K562 treated with DMSO at 1 percent for 4 hours (cell line): Measurements from ENCODE around the gene CTSO. TPM values are rescaled to one million over a fixed set of nuclear protein-coding genes. Genes with fewer than 3 reads are reported as not detected.

Experiments used
- total RNA-seq: library from RNA; unstranded; fragments of 300-600 nt; gene quantifications from 2 replicates; pipeline ENCODE4 v1.2.3, GENCODE V29; 2022; ENCODE audit not compliant: insufficient read depth

The CTSO gene, protein sequence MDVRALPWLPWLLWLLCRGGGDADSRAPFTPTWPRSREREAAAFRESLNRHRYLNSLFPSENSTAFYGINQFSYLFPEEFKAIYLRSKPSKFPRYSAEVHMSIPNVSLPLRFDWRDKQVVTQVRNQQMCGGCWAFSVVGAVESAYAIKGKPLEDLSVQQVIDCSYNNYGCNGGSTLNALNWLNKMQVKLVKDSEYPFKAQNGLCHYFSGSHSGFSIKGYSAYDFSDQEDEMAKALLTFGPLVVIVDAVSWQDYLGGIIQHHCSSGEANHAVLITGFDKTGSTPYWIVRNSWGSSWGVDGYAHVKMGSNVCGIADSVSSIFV
- total RNA-seq: 0.19 TPM in 1 of 2 replicates, not detected in the other

DNA sequence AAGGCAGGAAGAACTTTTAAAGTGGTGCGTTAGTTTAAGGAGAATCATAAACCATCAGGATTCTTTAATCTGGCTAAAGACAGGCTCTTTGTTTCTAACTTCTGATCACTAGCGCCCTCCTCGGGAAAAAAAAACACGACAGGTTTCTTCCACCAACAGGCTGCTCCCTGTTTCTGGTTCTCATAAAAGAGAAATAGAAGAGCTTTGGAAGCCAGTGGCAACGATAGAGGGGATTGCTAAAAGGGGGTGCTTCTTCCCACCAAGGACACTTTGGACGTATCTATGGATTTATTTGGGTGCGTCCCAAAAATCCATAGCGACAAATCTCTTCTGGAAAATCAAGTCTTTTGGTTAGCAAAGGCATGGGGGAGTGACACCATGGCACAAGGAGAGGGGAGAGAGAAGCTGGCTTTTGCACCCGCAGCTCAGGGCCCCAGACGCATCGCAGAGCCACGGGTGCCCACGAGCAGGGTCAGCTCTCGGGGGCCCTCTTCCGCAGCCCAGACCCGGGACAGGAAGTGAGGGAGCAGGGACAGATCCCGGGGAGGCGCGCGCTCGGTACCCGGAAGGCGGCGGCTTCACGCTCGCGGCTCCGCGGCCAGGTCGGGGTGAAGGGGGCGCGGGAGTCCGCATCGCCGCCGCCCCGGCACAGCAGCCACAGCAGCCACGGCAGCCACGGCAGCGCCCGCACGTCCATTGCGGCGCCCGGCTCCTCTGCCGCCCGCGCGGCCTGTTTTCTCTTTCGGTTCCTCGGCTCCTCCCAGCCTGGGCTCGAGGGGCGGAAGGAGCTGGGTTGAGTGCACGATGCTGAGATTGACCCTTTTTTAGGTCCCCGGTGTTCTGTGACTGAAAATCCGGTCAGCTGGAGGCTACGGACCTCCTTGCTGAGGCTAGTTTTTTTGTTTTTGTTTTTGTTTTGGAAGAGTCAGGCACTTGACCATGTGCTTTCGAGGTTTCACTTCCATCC lies at the start of gene CTSO:
CTSO (minus strand) TSS at position 716 of the 967 bp plus-strand sequence; CDS start at position 697, 19 bp downstream.

DNA sequence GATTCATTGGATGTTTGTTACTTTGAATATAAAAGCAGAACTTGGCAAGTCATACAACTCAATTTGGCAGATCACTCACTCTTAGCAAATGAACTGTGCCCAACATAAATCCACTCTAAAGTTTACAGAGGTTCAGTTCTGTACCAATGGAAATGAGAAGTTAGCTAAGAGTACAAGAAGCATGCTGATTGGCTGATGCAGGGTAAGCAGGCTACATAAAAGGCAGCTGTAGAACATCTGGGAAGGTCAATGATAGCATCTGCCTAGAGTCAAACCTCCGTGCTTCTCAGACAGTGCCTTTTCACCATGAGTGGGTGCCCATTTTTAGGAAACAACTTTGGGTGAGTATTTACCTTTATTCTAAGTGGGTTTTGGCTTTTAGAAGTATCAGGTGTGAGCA lies 50.2 kb downstream of the CTSO start, which contains the start of gene TDO2:
TDO2 (plus strand) TSS at position 244 of the 400 bp plus-strand sequence; CDS start at position 307, 63 bp downstream.

Other genes with a start within 250 kb of the CTSO start
- gene GUCY1B1, start 194.8 kb downstream of the CTSO start, total RNA-seq: not detected in 2 replicates
- not detected in 2 replicates for gene ASIC5, start 87.6 kb downstream of the CTSO start, total RNA-seq
- gene TDO2, start 50.2 kb downstream of the CTSO start, total RNA-seq: 0.51 TPM in 1 of 2 replicates, not detected in the other